Uterus (tissue), 4 donors: ENCODE measurements around the gene RALGPS1. TPM values are rescaled to one million over a fixed set of nuclear protein-coding genes. Genes with fewer than 3 reads are reported as not detected.

Source experiments
- DNase-seq, 2 donors: peaks; one replicate each; pipeline ENCODE4 v3.0.0-alpha.2; 2019 to 2020
- H3K27ac ChIP-seq, 2 donors: fragments of 200-600 bp; sonication (generic); 1 replicate in 1 of 2; 2 replicates in 1 of 2; pipeline ENCODE4 v1.5.1; 2016 to 2018
- H3K27me3 ChIP-seq, 2 donors: fragments of 200-600 bp; sonication (generic); one replicate each; pipeline ENCODE4 v1.5.1; 2018 to 2019; ENCODE audit warnings: control low read depth in 1 of 2
- H3K36me3 ChIP-seq, 2 donors: fragments of 200-600 bp; sonication (generic); one replicate each; pipeline ENCODE4 v1.5.1; 2019; ENCODE audit warnings: control low read depth in 1 of 2
- H3K4me1 ChIP-seq, 2 donors: fragments of 200-600 bp; sonication (generic); one replicate each; pipeline ENCODE4 v1.5.1; 2018 to 2019; ENCODE audit warnings: control low read depth in 1 of 2
- H3K4me3 ChIP-seq, 2 donors: fragments of 200-600 bp; sonication (generic); 1 replicate in 1 of 2; 2 replicates in 1 of 2; pipeline ENCODE4 v1.5.1; 2018 to 2019; ENCODE audit warnings: mild to moderate bottlenecking in 1 of 2
- H3K9me3 ChIP-seq, 2 donors: fragments of 200-600 bp; sonication (generic); one replicate each; pipeline ENCODE4 v1.5.1; 2019; ENCODE audit warnings: control low read depth in 1 of 2
- POLR2A ChIP-seq, 2 donors: fragments of 450-650 bp; IDR thresholded peaks; one replicate each; pipeline ENCODE4 v1.6.1; 2016; ENCODE audit warnings: antibody characterized with exemption in 2 of 2, mild to moderate bottlenecking in 1 of 2, moderate library complexity in 1 of 2
- intact Hi-C: fragments of 100-400 bp; cut with DNase I; formaldehyde crosslinking; loops from one replicate; pipeline ENCODE4 v1.15.1; 2023; ENCODE audit warnings: low total_unique reads
- total RNA-seq, 4 donors: library from RNA; depleted of rRNA in 3 of 4; stranded (reverse); fragments of >200 nt in 3 of 4; gene quantifications; one replicate each; pipeline versions ENCODE4 v1.1.0 to v1.2.4, GENCODE V29; 2014 to 2023
- TF ChIP-seq, protein P1 (sequence below), 4 experiments: fragments of 200-600 bp in 2 of 4; fragments of 450-650 bp in 2 of 4; sonication (generic) in 2 of 4; IDR thresholded peaks; one replicate each; pipeline ENCODE4 v1.5.1; 2016 to 2019; ENCODE audit warnings: antibody characterized with exemption in 4 of 4, mild to moderate bottlenecking in 2 of 4, moderate library complexity in 1 of 4
- donor health status: DM: yes; HTN: yes; CAD: no.

RALGPS1 gene
- total RNA-seq, 4 donors from 2014 or later: 8.5 to 16.7 (median 14.5) TPM

DNA sequence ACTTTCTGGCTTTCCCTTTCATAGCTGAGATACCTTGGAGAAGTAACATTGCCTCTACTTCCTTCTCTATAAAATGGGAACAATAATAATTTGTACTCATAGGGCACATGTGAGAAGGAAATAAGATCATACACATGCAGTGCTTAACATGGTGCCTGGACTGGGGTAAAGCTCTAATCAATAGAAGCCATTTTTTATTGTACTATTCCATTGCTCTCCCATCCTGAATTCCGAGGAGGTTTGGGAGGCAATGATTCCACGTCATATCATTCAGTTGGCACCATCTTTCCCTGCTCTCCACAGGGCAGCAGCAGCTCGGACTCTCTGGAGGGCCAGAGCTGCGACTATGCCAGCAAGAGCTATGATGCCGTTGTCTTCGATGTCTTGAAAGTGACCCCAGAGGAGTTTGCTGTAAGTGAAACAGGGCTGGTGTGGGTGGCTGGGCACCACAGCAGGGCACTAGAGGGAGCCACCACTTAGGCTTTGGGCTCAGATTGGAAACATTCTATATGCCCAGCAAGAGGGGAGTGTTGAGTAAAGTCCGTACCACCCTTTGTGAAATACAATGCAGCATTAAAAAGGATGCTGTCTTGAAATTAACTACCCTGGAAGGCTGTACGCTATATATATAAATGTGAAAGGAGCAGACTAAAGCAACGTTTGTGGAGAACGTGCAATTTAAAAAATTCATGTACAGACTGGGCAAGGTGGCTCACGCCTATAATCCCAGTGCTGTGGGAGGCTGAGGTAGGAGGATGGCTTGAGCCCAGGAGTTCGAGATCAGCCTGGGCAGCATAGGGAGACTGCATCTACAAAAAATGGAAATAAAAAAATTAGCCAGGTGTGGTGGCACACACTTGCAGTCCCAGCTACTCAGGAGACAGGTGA lies 51.2 kb downstream of the RALGPS1 start:
- Histone ChIP-seq H3K27me3 (no peaks in the 10 kb centered on the region), H3K4me3 (no peak overlapping the region), H3K4me1 (no peaks in the 10 kb centered on the region), H3K27ac (no peak overlapping the region), H3K9me3 (no peaks in the 10 kb centered on the region), H3K36me3 (no peaks in the 10 kb centered on the region)
- peak; percentile 37 to 50 for DNase-seq
- intact Hi-C loops: no loop called here
- TF ChIP-seq, protein P1, sequence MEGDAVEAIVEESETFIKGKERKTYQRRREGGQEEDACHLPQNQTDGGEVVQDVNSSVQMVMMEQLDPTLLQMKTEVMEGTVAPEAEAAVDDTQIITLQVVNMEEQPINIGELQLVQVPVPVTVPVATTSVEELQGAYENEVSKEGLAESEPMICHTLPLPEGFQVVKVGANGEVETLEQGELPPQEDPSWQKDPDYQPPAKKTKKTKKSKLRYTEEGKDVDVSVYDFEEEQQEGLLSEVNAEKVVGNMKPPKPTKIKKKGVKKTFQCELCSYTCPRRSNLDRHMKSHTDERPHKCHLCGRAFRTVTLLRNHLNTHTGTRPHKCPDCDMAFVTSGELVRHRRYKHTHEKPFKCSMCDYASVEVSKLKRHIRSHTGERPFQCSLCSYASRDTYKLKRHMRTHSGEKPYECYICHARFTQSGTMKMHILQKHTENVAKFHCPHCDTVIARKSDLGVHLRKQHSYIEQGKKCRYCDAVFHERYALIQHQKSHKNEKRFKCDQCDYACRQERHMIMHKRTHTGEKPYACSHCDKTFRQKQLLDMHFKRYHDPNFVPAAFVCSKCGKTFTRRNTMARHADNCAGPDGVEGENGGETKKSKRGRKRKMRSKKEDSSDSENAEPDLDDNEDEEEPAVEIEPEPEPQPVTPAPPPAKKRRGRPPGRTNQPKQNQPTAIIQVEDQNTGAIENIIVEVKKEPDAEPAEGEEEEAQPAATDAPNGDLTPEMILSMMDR (IDR thresholded peaks at IDR 0.05): peak; percentile 57 to 69 (median 64)
- no peak for TF ChIP-seq POLR2A (IDR thresholded peaks at IDR 0.05)

GRCh38 chr9:126971261-126971660 lies 56.7 kb downstream of the RALGPS1 start:
- no peak for TF ChIP-seq POLR2A (IDR thresholded peaks at IDR 0.05)
- TF ChIP-seq, protein P1 (IDR thresholded peaks at IDR 0.05): no peak
- H3K36me3 ChIP-seq: no peaks in the 10 kb centered on the region
- no peak for DNase-seq
- no peaks in the 10 kb centered on the region for H3K9me3 ChIP-seq
- no peaks in the 10 kb centered on the region for H3K27me3 ChIP-seq
- intact Hi-C loops: no loop called here
- no peak overlapping the region for H3K4me3 ChIP-seq
- no peaks in the 10 kb centered on the region for H3K4me1 ChIP-seq
- H3K27ac ChIP-seq: no peak overlapping the region

- H3K27me3 ChIP-seq: no peaks in the 10 kb centered on the region
- H3K36me3 ChIP-seq: no peaks in the 10 kb centered on the region
- H3K4me1 ChIP-seq: no peaks in the 10 kb centered on the region
- no peak for DNase-seq
- no peaks in the 10 kb centered on the region for H3K9me3 ChIP-seq
- intact Hi-C loops: no loop called here
- H3K27ac ChIP-seq: no peak overlapping the region
- TF ChIP-seq POLR2A (IDR thresholded peaks at IDR 0.05): no peak
- TF ChIP-seq, protein P1 (IDR thresholded peaks at IDR 0.05): no peak
- H3K4me3 ChIP-seq: no peak overlapping the region
Observed at GRCh38 chr9:126973651-126974529, 59.3 kb downstream of the RALGPS1 start.

GRCh38 chr9:126974594-126974993 lies 60.0 kb downstream of the RALGPS1 start:
- no peak for TF ChIP-seq POLR2A (IDR thresholded peaks at IDR 0.05)
- TF ChIP-seq, protein P1 (IDR thresholded peaks at IDR 0.05): no peak

More at GRCh38 chr9:126974594-126974993, 60.0 kb downstream of the RALGPS1 start:
- intact Hi-C loops: no loop called here
- Histone ChIP-seq H3K4me3 (no peak overlapping the region), H3K27ac (no peak overlapping the region), H3K36me3 (no peaks in the 10 kb centered on the region), H3K4me1 (no peaks in the 10 kb centered on the region), H3K9me3 (no peaks in the 10 kb centered on the region), H3K27me3 (no peaks in the 10 kb centered on the region)
- no peak for DNase-seq
